Measurements from ENCODE around the gene CA12.
"Not testable (repeated sequence)": the region's sequence is repeated elsewhere in the genome, so short reads cannot be mapped to it uniquely, and the experiment has no call there.

CA12 gene

GRCh38 chr15:63320981-63321380 lies 60.7 kb downstream of the CA12 start:
- H3K9ac ChIP-seq (ENCODE audit: low read length); H3K27me3 ChIP-seq (ENCODE audit: control insufficient read depth in 1 of 2, insufficient read depth in 1 of 2, low read length in 2 of 2); H3K4me3 ChIP-seq (ENCODE audit: insufficient read depth in 1 of 2, low read depth in 1 of 2, low read length in 2 of 2); H2BK5ac ChIP-seq (ENCODE audit: low read depth, low read length, poor library complexity, severe bottlenecking); H2BK15ac ChIP-seq (ENCODE audit: low read depth, poor library complexity, severe bottlenecking); H3K4me2 ChIP-seq (ENCODE audit: low read length, poor library complexity, severe bottlenecking); H4K91ac ChIP-seq (ENCODE audit: low read length); H3K14ac ChIP-seq (ENCODE audit: low read length in 2 of 2); H3K4me1 ChIP-seq (ENCODE audit: control insufficient read depth, insufficient read depth, low read depth, low read length); H3K27ac ChIP-seq (ENCODE audit: low read length, poor library complexity, severe bottlenecking); H3K4ac ChIP-seq (ENCODE audit: low read depth in 1 of 2, low read length in 2 of 2); H4K8ac ChIP-seq (ENCODE audit: low read length); H2BK120ac ChIP-seq (ENCODE audit: low read depth, low read length); H3K18ac ChIP-seq (ENCODE audit: low read depth in 1 of 2, low read length in 2 of 2); DNase-seq; H2AK5ac ChIP-seq (ENCODE audit: low read length, severe bottlenecking); H3K79me1 ChIP-seq (replicated peaks; ENCODE audit: low read length, poor library complexity, severe bottlenecking); H3K9me3 ChIP-seq (ENCODE audit: control insufficient read depth, low read length); H3K23ac ChIP-seq (ENCODE audit: low read length in 2 of 2); H2BK12ac ChIP-seq (ENCODE audit: low read length in 2 of 2); H2AFZ ChIP-seq (ENCODE audit: low read depth, low read length): not testable (repeated sequence)
- peaks cover 3 to 24% of the 10 kb centered on the region in 2 experiments for H3K36me3 ChIP-seq (ENCODE audit: control insufficient read depth in 1 of 2, insufficient read depth in 2 of 2, low read depth in 1 of 2, low read length in 2 of 2)
- 98% methylated on average over 7 of the region's 11 CpGs for WGBS

DNA sequence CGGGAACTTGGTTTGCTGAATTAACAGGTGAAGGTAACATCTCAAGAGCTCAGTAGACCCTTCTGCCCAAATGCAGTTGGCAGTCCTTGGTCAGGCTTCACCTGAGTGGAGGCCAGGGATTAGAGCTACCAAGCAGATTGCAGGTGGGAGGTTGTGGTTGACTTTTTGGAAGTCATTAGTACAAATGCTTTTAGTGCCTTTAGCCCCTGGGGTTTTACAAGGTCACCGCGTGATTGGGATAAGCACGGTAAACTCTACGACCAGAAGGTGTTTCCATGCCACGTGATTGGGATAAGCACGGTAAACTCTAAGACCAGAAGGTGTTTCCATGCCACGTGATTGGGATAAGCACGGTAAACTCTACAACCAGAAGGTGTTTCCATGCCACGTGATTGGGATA lies 61.2 kb downstream of the CA12 start:
- H3K23ac ChIP-seq (ENCODE audit: low read length in 2 of 2); H4K8ac ChIP-seq (ENCODE audit: low read length); H3K79me1 ChIP-seq (replicated peaks; ENCODE audit: low read length, poor library complexity, severe bottlenecking); H3K4ac ChIP-seq (ENCODE audit: low read depth in 1 of 2, low read length in 2 of 2); H3K9me3 ChIP-seq (ENCODE audit: control insufficient read depth, low read length); H3K9ac ChIP-seq (ENCODE audit: low read length); H3K4me2 ChIP-seq (ENCODE audit: low read length, poor library complexity, severe bottlenecking); H3K4me1 ChIP-seq (ENCODE audit: control insufficient read depth, insufficient read depth, low read depth, low read length); H2AFZ ChIP-seq (ENCODE audit: low read depth, low read length); H3K27me3 ChIP-seq (ENCODE audit: control insufficient read depth in 1 of 2, insufficient read depth in 1 of 2, low read length in 2 of 2); H3K4me3 ChIP-seq (ENCODE audit: insufficient read depth in 1 of 2, low read depth in 1 of 2, low read length in 2 of 2); H2BK15ac ChIP-seq (ENCODE audit: low read depth, poor library complexity, severe bottlenecking); DNase-seq; H4K91ac ChIP-seq (ENCODE audit: low read length); H2BK12ac ChIP-seq (ENCODE audit: low read length in 2 of 2); H2BK120ac ChIP-seq (ENCODE audit: low read depth, low read length); H3K18ac ChIP-seq (ENCODE audit: low read depth in 1 of 2, low read length in 2 of 2); H3K14ac ChIP-seq (ENCODE audit: low read length in 2 of 2); H2BK5ac ChIP-seq (ENCODE audit: low read depth, low read length, poor library complexity, severe bottlenecking); H3K27ac ChIP-seq (ENCODE audit: low read length, poor library complexity, severe bottlenecking); H2AK5ac ChIP-seq (ENCODE audit: low read length, severe bottlenecking): not testable (repeated sequence)
- 100% methylated on average over 1 of the region's 10 CpGs for WGBS
- H3K36me3 ChIP-seq (ENCODE audit: control insufficient read depth in 1 of 2, insufficient read depth in 2 of 2, low read depth in 1 of 2, low read length in 2 of 2), result peaks cover 0 to 19% of the 10 kb centered on the region in 2 experiments

DNA sequence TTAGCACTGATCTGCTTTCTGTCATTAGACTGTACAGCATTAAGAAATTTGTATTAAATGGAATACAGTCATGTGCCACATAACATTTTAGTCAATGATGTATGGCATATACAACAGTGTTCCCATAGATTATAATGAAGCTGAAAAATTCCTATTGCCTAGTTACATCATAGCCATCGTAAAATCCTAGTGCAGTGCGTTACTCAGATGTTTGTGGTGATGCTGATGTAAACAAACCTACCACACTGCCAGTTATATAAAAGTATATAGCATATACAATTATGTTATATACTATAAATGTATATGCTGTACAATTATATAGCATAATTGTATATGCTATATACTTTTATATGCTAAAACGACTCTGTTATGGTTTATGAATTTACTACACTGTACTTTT lies 62.6 kb downstream of the CA12 start:
- Histone ChIP-seq H3K4ac (ENCODE audit: low read depth in 1 of 2, low read length in 2 of 2) (no peak overlapping the region), H3K23ac (ENCODE audit: low read length in 2 of 2) (no peak overlapping the region), H2BK5ac (ENCODE audit: low read depth, low read length, poor library complexity, severe bottlenecking) (no peak overlapping the region), H3K9ac (ENCODE audit: low read length) (no peak overlapping the region), H3K4me1 (ENCODE audit: control insufficient read depth, insufficient read depth, low read depth, low read length) (peaks cover 7% of the 10 kb centered on the region), H2AK5ac (ENCODE audit: low read length, severe bottlenecking) (no peak overlapping the region), H4K91ac (ENCODE audit: low read length) (no peak overlapping the region), H3K4me3 (ENCODE audit: insufficient read depth in 1 of 2, low read depth in 1 of 2, low read length in 2 of 2) (no peak overlapping the region), H3K79me1 (replicated peaks; ENCODE audit: low read length, poor library complexity, severe bottlenecking) (no peaks in the 10 kb centered on the region), H3K27me3 (ENCODE audit: control insufficient read depth in 1 of 2, insufficient read depth in 1 of 2, low read length in 2 of 2) (no peaks in the 10 kb centered on the region), H3K36me3 (ENCODE audit: control insufficient read depth in 1 of 2, insufficient read depth in 2 of 2, low read depth in 1 of 2, low read length in 2 of 2) (peaks cover 0 to 6% of the 10 kb centered on the region in 2 experiments), H2AFZ (ENCODE audit: low read depth, low read length) (no peak overlapping the region), H3K4me2 (ENCODE audit: low read length, poor library complexity, severe bottlenecking) (no peak overlapping the region), H4K8ac (ENCODE audit: low read length) (no peak overlapping the region), H3K27ac (ENCODE audit: low read length, poor library complexity, severe bottlenecking) (no peak overlapping the region), H2BK15ac (ENCODE audit: low read depth, poor library complexity, severe bottlenecking) (no peak overlapping the region), H2BK12ac (ENCODE audit: low read length in 2 of 2) (no peak overlapping the region), H3K18ac (ENCODE audit: low read depth in 1 of 2, low read length in 2 of 2) (no peak overlapping the region), H2BK120ac (ENCODE audit: low read depth, low read length) (no peak overlapping the region), H3K14ac (ENCODE audit: low read length in 2 of 2) (no peak overlapping the region), H3K9me3 (ENCODE audit: control insufficient read depth, low read length) (no peaks in the 10 kb centered on the region)
- no CpG with 5 or more reads among the region's 3 CpGs for WGBS
- peak; percentile 70 for DNase-seq

DNA sequence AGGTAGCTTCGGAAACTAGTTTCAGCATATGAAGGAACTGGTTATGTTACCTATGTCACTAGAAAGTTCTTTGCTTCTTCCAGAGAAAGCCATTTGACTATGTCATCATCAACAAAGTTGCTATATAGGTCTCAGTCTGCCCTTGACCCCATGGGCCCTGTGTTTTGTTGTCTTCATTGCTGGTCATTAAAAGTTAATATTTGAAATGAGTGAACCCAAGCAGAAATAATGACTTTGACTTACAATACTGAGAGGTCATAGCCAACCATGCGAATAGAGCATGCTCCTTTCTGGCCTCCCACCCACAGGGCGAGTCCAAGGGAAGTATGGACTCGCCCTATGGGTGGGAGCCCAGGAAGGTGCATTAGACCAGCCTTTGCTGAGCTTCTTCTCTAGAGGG lies 63.3 kb downstream of the CA12 start:
- no peak overlapping the region for H2BK15ac ChIP-seq (ENCODE audit: low read depth, poor library complexity, severe bottlenecking)

More for the DNA sequence above, 63.3 kb downstream of the CA12 start:
- Histone ChIP-seq H2BK5ac (ENCODE audit: low read depth, low read length, poor library complexity, severe bottlenecking) (no peak overlapping the region), H3K9me3 (ENCODE audit: control insufficient read depth, low read length) (no peaks in the 10 kb centered on the region), H3K23ac (ENCODE audit: low read length in 2 of 2) (no peak overlapping the region), H3K4me3 (ENCODE audit: insufficient read depth in 1 of 2, low read depth in 1 of 2, low read length in 2 of 2) (no peak overlapping the region), H3K36me3 (ENCODE audit: control insufficient read depth in 1 of 2, insufficient read depth in 2 of 2, low read depth in 1 of 2, low read length in 2 of 2) (peaks cover 0 to under 1% of the 10 kb centered on the region in 2 experiments), H3K4me1 (ENCODE audit: control insufficient read depth, insufficient read depth, low read depth, low read length) (peaks cover 3% of the 10 kb centered on the region), H4K8ac (ENCODE audit: low read length) (no peak overlapping the region), H3K79me1 (replicated peaks; ENCODE audit: low read length, poor library complexity, severe bottlenecking) (no peaks in the 10 kb centered on the region), H3K4me2 (ENCODE audit: low read length, poor library complexity, severe bottlenecking) (no peak overlapping the region), H2BK120ac (ENCODE audit: low read depth, low read length) (no peak overlapping the region), H2AFZ (ENCODE audit: low read depth, low read length) (no peak overlapping the region), H2BK12ac (ENCODE audit: low read length in 2 of 2) (no peak overlapping the region), H3K9ac (ENCODE audit: low read length) (no peak overlapping the region), H3K14ac (ENCODE audit: low read length in 2 of 2) (no peak overlapping the region), H3K27me3 (ENCODE audit: control insufficient read depth in 1 of 2, insufficient read depth in 1 of 2, low read length in 2 of 2) (no peaks in the 10 kb centered on the region), H3K27ac (ENCODE audit: low read length, poor library complexity, severe bottlenecking) (no peak overlapping the region), H3K4ac (ENCODE audit: low read depth in 1 of 2, low read length in 2 of 2) (no peak overlapping the region), H2AK5ac (ENCODE audit: low read length, severe bottlenecking) (no peak overlapping the region), H3K18ac (ENCODE audit: low read depth in 1 of 2, low read length in 2 of 2) (no peak overlapping the region), H4K91ac (ENCODE audit: low read length) (no peak overlapping the region)
- no peak for DNase-seq
- 100% methylated on average over 4 of the region's 4 CpGs for WGBS

Measured in mesenchymal stem cell (in vitro differentiated cells and primary cell).